ENCODE data around the gene RPL22. TPM values are rescaled to one million over a fixed set of nuclear protein-coding genes. Genes with fewer than 3 reads are reported as not detected.

Gene RPL22
- total RNA-seq, 1 experiment from 2014 or later: 456 TPM

DNA sequence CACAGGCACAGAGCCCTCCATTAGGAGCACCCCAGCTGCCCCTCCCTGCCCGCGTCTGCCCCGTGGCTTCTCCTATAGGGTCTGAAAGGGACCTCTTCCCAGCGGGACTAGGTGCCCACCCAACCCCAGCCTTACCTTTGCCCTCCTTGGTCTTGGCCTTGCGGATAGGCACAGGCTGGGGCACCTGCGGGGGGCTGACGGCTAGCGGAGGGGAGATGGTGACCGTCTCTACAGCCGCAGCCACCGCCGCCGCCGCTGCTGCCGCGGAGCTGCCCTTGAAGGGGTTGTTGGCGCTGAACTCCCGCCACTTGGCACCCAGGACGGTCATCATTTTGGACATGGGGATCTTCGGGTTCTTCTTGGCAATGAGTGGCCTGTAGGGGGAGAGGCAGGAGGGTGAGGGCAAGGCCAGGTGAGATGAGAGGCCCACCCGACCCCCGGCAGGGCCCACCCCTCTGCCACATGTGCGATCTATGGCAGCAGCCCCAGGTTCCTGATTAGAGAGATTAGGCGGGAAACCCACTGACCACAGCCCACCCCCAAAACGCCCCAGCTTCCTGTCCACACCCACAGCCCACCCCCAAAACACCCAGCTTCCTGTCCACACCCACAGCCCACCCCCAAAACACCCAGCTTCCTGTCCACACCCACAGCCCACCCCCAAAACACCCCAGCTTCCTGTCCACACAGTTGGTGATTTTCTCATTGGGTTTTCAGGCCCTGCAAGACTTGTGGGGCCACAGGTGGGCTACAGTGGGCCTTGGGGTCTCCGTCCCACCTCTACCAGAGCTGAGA is 44.7 kb downstream of the RPL22 start:
- POLR2A ChIA-PET: no interaction called here
- Histone ChIP-seq H3K4me3 (replicated peaks in 1 of 2; ENCODE audit: low read depth in 1 of 2, low read length in 2 of 2) (no peak overlapping the region), H3K27ac (ENCODE audit: low read depth, low read length) (no peak overlapping the region), H3K36me3 (ENCODE audit: control insufficient read depth in 1 of 2, insufficient read depth in 2 of 2, low read length in 2 of 2) (no peaks in the 10 kb centered on the region), H3K4me1 (ENCODE audit: control insufficient read depth in 1 of 2, insufficient read depth in 2 of 2, low read length in 2 of 2) (peaks cover 21 to 26% of the 10 kb centered on the region in 2 experiments), H4K20me1 (ENCODE audit: insufficient read depth) (no peaks in the 10 kb centered on the region), H3K9me2 (ENCODE audit: insufficient read depth) (no peaks in the 10 kb centered on the region), H3K79me2 (ENCODE audit: insufficient read depth, low read length) (no peaks in the 10 kb centered on the region), H3K27me3 (ENCODE audit: insufficient read depth, low read length) (no peaks in the 10 kb centered on the region), H3K9me3 (ENCODE audit: control insufficient read depth in 1 of 2, insufficient read depth in 1 of 2, low read depth in 1 of 2, low read length in 2 of 2) (no peaks in the 10 kb centered on the region), H3K9ac (ENCODE audit: low read length) (no peak overlapping the region), H3K4me2 (ENCODE audit: low read length) (no peak overlapping the region), H2AFZ (ENCODE audit: low read depth, low read length, poor library complexity, severe bottlenecking) (no peak overlapping the region)
- intact Hi-C loops (cut with micrococcal nuclease): no loop called here
- DNase-seq (ENCODE audit: low read depth, low spot score): no peak
- RAD21 ChIA-PET (ENCODE audit: low non-redundant PET in 1 of 2, low total read pairs in 2 of 2, uncharacterized antibody in 2 of 2, unreplicated experiment in 2 of 2): no interaction called here
- no peak for TF ChIP-seq SIN3A (IDR thresholded peaks at IDR 0.05; ENCODE audit: low read depth)
- no peak for TF ChIP-seq FOSL1 (IDR thresholded peaks at IDR 0.05; ENCODE audit: low read depth)
- TF ChIP-seq, protein P1, sequence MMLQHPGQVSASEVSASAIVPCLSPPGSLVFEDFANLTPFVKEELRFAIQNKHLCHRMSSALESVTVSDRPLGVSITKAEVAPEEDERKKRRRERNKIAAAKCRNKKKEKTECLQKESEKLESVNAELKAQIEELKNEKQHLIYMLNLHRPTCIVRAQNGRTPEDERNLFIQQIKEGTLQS (IDR thresholded peaks at IDR 0.05): no peak
- no peak for TF ChIP-seq ZFX (IDR thresholded peaks at IDR 0.05)
- TF ChIP-seq CBX3 (IDR thresholded peaks at IDR 0.05; ENCODE audit: low read depth): no peak
- TF ChIP-seq TCF7L2 (IDR thresholded peaks at IDR 0.05; ENCODE audit: borderline replicate concordance, extremely low read depth, insufficient read depth, insufficient read length): no peak
- CTCF ChIA-PET: no interaction called here
- BruUV-seq (replicated peaks): no TSS peak
- ATAC-seq: no peak

DNA sequence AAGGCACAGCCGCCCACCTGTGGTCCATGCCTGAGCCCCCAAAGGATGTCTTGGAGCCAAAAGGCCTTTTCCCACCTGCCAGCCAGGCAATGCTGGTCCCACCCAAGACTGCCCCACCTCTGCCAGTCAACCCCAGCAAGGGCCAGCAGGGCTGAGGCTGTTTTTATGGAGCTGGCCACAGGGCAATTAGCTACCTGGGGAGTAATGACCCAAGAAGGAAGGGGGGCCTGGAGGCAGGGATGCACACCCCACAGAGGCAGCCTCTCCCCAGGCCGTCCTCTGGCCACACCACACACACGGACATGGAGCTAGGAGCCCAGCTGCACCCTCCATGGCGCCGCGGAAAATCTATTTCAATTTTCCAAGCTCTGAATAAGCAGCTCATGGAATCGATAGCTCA is 46.5 kb downstream of the RPL22 start:
- peaks cover 19 to 33% of the 10 kb centered on the region in 2 experiments for H3K4me1 ChIP-seq (ENCODE audit: control insufficient read depth in 1 of 2, insufficient read depth in 2 of 2, low read length in 2 of 2)
- RAD21 ChIA-PET (ENCODE audit: low non-redundant PET in 1 of 2, low total read pairs in 2 of 2, uncharacterized antibody in 2 of 2, unreplicated experiment in 2 of 2): no interaction called here
- DNase-seq (ENCODE audit: low read depth, low spot score): no peak
- H3K9ac ChIP-seq (ENCODE audit: low read length): no peak overlapping the region
- no peaks in the 10 kb centered on the region for H3K36me3 ChIP-seq (ENCODE audit: control insufficient read depth in 1 of 2, insufficient read depth in 2 of 2, low read length in 2 of 2)
- no peaks in the 10 kb centered on the region for H3K27me3 ChIP-seq (ENCODE audit: insufficient read depth, low read length)
- intact Hi-C loops (cut with micrococcal nuclease): no loop called here
- no peak overlapping the region for H2AFZ ChIP-seq (ENCODE audit: low read depth, low read length, poor library complexity, severe bottlenecking)
- POLR2A ChIA-PET: no interaction called here
- ATAC-seq: no peak
- no peaks in the 10 kb centered on the region for H3K79me2 ChIP-seq (ENCODE audit: insufficient read depth, low read length)
- no peaks in the 10 kb centered on the region for H3K9me2 ChIP-seq (ENCODE audit: insufficient read depth)
- TF ChIP-seq, protein P1 (IDR thresholded peaks at IDR 0.05): no peak
- no peak for TF ChIP-seq POLR2AphosphoS5 (IDR thresholded peaks at IDR 0.05; ENCODE audit: low read depth, low read length)
- no peak overlapping the region for H3K4me2 ChIP-seq (ENCODE audit: low read length)
- no peaks in the 10 kb centered on the region for H4K20me1 ChIP-seq (ENCODE audit: insufficient read depth)
- no TSS peak for BruUV-seq (replicated peaks)
- CTCF ChIA-PET: no interaction called here
- no peak overlapping the region for H3K27ac ChIP-seq (ENCODE audit: low read depth, low read length)
- H3K9me3 ChIP-seq (ENCODE audit: control insufficient read depth in 1 of 2, insufficient read depth in 1 of 2, low read depth in 1 of 2, low read length in 2 of 2): no peaks in the 10 kb centered on the region
- no peak overlapping the region for H3K4me3 ChIP-seq (replicated peaks in 1 of 2; ENCODE audit: low read depth in 1 of 2, low read length in 2 of 2)
